Panc1 (cell line): ENCODE data around the gene CLIP3. TPM values are rescaled to one million over a fixed set of nuclear protein-coding genes. Genes with fewer than 3 reads are reported as not detected.

Source experiments
- ATAC-seq: fragments of 200-7000 bp; cut with Tn5 transposase; 2 replicates; pipeline ENCODE4 v1.9.1; 2020; ENCODE audit warnings: mild to moderate bottlenecking, moderate library complexity
- BruUV-seq: library from RNA; stranded (reverse); fragments of 400-500 nt; replicated peaks from 2 replicates; lab custom pipeline; 2021; lab: Mats Ljungman, UMichigan
- CTCF ChIA-PET: fragments of 300-600 bp; sonication (Branson Sonifier 250); formaldehyde crosslinking; loops from one replicate; lab custom pipeline; 2022; ENCODE audit warnings: antibody characterized with exemption; lab: Charles Lee
- POLR2A ChIA-PET: fragments of 300-600 bp; sonication (Branson Sonifier 250); formaldehyde crosslinking; loops from one replicate; lab custom pipeline; 2022; ENCODE audit warnings: antibody characterized with exemption; lab: Charles Lee
- DNase-seq: peaks from one replicate; pipeline ENCODE4 v3.0.0-alpha.2; 2010; ENCODE audit warnings: low read depth, low spot score
- H3K27ac ChIP-seq: 2 replicates; pipeline ENCODE4 v1.5.1; 2011; ENCODE audit warnings: mild to moderate bottlenecking, low read length, inconsistent platforms
- H3K27me3 ChIP-seq: fragments of 200-500 bp; sonication (Bioruptor generic); 2 replicates; pipeline ENCODE4 v1.6.0; 2014; ENCODE audit warnings: low read length, inconsistent platforms; ENCODE audit not compliant: control insufficient read depth, insufficient read depth
- H3K36me3 ChIP-seq: fragments of 200-500 bp; sonication (Bioruptor generic); 2 replicates; pipeline ENCODE4 v1.5.1; 2014; ENCODE audit warnings: inconsistent platforms, mild to moderate bottlenecking, low read length, moderate library complexity; ENCODE audit not compliant: control insufficient read depth, insufficient read depth
- H3K4me1 ChIP-seq: 2 replicates; pipeline ENCODE4 v1.5.1; 2011; ENCODE audit warnings: inconsistent platforms, mild to moderate bottlenecking, low read length, moderate library complexity; ENCODE audit not compliant: control insufficient read depth, insufficient read depth
- H3K4me3 ChIP-seq, 2 experiments: 2 replicates each; pipeline ENCODE4 v1.5.1; 2011 to 2012; ENCODE audit warnings: low read depth in 2 of 2, low read length in 2 of 2, mild to moderate bottlenecking in 2 of 2, inconsistent platforms in 1 of 2, moderate library complexity in 1 of 2
- H3K9me3 ChIP-seq: fragments of 200-500 bp; sonication (Bioruptor generic); 2 replicates; pipeline ENCODE4 v1.5.1; 2014; ENCODE audit warnings: low read depth, mild to moderate bottlenecking, inconsistent platforms, low read length, moderate library complexity; ENCODE audit not compliant: control insufficient read depth, insufficient read depth
- POLR2AphosphoS5 ChIP-seq: IDR thresholded peaks from 2 replicates; pipeline ENCODE4 v1.6.1; 2012; ENCODE audit warnings: mild to moderate bottlenecking, low read depth, low read length, moderate library complexity
- SIN3A ChIP-seq: IDR thresholded peaks from 2 replicates; pipeline ENCODE4 v1.6.1; 2012; ENCODE audit warnings: low read depth, mild to moderate bottlenecking, low read length, moderate library complexity, borderline replicate concordance; ENCODE audit not compliant: insufficient read depth
- TCF7L2 ChIP-seq: IDR thresholded peaks from 2 replicates; pipeline ENCODE4 v1.6.1; 2011; ENCODE audit warnings: mild to moderate bottlenecking, low read depth, low read length, inconsistent platforms
- in situ Hi-C: cut with HindIII; loops from 2 replicates; pipeline ENCODE4 v1.10.0; 2016; ENCODE audit warnings: low sequenced_read_pairs, low pct_unique_long_range_greater_than_20kb
- intact Hi-C: fragments of 100-400 bp; cut with micrococcal nuclease; formaldehyde crosslinking; loops from one replicate; pipeline ENCODE4 v1.10.0; 2022; ENCODE audit not compliant: unreplicated experiment
- total RNA-seq: library from RNA; stranded (reverse); gene quantifications from one replicate; pipeline ENCODE4 v1.2.1, GENCODE V29; 2021; ENCODE audit not compliant: unreplicated experiment
- TF ChIP-seq, protein P1 (sequence below): fragments of 450-650 bp; IDR thresholded peaks from 2 replicates; pipeline ENCODE4 v1.5.1; 2017; ENCODE audit warnings: mild to moderate bottlenecking
- TF ChIP-seq, protein P2 (sequence below), 2 experiments: IDR thresholded peaks; 2 replicates each; pipeline ENCODE4 v1.6.1; 2011 to 2012; ENCODE audit warnings: low read depth in 2 of 2, control low read depth in 1 of 2, low read length in 1 of 2, mild to moderate bottlenecking in 1 of 2, moderate library complexity in 1 of 2; ENCODE audit not compliant: insufficient read depth in 1 of 2

CLIP3 gene
- total RNA-seq, 1 experiment from 2014 or later: 4.7 TPM

DNA sequence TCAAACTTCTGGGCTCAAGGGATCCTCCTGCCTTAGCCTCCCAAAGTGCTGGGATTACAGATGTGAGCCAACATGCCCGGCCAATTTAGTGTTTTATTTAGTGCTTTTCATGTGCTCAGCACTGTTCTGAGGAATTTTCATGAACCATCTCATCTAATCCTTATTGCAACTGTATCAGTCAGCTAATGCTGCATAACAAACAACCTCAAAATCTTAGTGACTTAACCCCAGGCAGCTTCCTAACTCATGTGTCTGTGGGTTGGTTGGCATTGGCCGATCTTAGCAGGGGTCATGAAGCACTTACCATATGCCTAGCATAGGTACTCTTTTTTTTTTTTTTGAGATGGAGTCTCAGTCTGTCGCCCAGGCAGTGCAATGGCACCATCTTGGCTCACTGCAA, 43.8 kb downstream of the CLIP3 start:
- intact Hi-C loops: no loop called here
- H3K27me3 ChIP-seq: no peaks in the 10 kb centered on the region
- no TSS peak for BruUV-seq
- H3K36me3 ChIP-seq: no peaks in the 10 kb centered on the region
- H3K9me3 ChIP-seq: no peaks in the 10 kb centered on the region
- CTCF ChIA-PET: no interaction called here
- H3K4me3 ChIP-seq: no peak overlapping the region
- in situ Hi-C loops: no loop called here
- no peak for ATAC-seq
- TF ChIP-seq, protein P1, sequence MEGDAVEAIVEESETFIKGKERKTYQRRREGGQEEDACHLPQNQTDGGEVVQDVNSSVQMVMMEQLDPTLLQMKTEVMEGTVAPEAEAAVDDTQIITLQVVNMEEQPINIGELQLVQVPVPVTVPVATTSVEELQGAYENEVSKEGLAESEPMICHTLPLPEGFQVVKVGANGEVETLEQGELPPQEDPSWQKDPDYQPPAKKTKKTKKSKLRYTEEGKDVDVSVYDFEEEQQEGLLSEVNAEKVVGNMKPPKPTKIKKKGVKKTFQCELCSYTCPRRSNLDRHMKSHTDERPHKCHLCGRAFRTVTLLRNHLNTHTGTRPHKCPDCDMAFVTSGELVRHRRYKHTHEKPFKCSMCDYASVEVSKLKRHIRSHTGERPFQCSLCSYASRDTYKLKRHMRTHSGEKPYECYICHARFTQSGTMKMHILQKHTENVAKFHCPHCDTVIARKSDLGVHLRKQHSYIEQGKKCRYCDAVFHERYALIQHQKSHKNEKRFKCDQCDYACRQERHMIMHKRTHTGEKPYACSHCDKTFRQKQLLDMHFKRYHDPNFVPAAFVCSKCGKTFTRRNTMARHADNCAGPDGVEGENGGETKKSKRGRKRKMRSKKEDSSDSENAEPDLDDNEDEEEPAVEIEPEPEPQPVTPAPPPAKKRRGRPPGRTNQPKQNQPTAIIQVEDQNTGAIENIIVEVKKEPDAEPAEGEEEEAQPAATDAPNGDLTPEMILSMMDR: no peak
- TF ChIP-seq, protein P2, sequence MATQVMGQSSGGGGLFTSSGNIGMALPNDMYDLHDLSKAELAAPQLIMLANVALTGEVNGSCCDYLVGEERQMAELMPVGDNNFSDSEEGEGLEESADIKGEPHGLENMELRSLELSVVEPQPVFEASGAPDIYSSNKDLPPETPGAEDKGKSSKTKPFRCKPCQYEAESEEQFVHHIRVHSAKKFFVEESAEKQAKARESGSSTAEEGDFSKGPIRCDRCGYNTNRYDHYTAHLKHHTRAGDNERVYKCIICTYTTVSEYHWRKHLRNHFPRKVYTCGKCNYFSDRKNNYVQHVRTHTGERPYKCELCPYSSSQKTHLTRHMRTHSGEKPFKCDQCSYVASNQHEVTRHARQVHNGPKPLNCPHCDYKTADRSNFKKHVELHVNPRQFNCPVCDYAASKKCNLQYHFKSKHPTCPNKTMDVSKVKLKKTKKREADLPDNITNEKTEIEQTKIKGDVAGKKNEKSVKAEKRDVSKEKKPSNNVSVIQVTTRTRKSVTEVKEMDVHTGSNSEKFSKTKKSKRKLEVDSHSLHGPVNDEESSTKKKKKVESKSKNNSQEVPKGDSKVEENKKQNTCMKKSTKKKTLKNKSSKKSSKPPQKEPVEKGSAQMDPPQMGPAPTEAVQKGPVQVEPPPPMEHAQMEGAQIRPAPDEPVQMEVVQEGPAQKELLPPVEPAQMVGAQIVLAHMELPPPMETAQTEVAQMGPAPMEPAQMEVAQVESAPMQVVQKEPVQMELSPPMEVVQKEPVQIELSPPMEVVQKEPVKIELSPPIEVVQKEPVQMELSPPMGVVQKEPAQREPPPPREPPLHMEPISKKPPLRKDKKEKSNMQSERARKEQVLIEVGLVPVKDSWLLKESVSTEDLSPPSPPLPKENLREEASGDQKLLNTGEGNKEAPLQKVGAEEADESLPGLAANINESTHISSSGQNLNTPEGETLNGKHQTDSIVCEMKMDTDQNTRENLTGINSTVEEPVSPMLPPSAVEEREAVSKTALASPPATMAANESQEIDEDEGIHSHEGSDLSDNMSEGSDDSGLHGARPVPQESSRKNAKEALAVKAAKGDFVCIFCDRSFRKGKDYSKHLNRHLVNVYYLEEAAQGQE (IDR thresholded peaks at IDR 0.05; ENCODE audit: insufficient read depth in 1 of 2, low read depth in 2 of 2, low read length in 1 of 2): no peak
- TF ChIP-seq SIN3A: no peak
- no peak for TF ChIP-seq POLR2AphosphoS5
- TF ChIP-seq TCF7L2: no peak
- H3K27ac ChIP-seq: no peak overlapping the region
- H3K4me1 ChIP-seq: no peaks in the 10 kb centered on the region
- no peak for DNase-seq
- POLR2A ChIA-PET: no interaction called here

DNA sequence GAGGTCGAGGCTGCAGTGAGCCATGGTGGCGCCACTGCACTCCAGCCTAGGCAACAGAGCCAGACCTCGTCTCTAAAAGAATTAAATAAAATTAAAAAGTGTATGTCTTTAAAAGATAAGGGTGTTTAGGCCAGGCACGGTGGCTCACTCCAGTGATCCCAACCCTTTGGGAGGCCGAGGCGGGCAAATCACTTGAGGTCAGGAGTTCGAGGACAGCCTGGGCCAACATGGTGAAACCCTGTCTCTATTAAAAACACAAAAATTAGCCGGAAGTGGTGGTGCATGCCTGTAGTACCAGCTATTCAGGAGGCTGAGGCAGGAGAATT, 45.1 kb downstream of the CLIP3 start:
- Histone ChIP-seq H3K36me3 (no peaks in the 10 kb centered on the region), H3K27me3 (no peaks in the 10 kb centered on the region), H3K27ac (no peak overlapping the region), H3K4me3 (peak overlapping the region; percentile 36 to 48), H3K4me1 (no peaks in the 10 kb centered on the region), H3K9me3 (no peaks in the 10 kb centered on the region)
- CTCF ChIA-PET: interaction anchor here (0.6 kb wide), 1 partner anchor 17 kb away, joined by 9 read pairs; no protein-coding TSS in a partner anchor
- TF ChIP-seq SIN3A (no peak), TCF7L2 (no peak), POLR2AphosphoS5 (no peak)
- TF ChIP-seq, protein P2 (IDR thresholded peaks at IDR 0.05; ENCODE audit: insufficient read depth in 1 of 2, low read depth in 2 of 2, low read length in 1 of 2): no peak
- TF ChIP-seq, protein P1: no peak; the same call in 1 of the 2 replicates
- POLR2A ChIA-PET: interaction anchor here (0.7 kb wide), 1 partner anchor 247 kb away, joined by 3 read pairs; no protein-coding TSS in a partner anchor
- intact Hi-C loops: no loop called here
- ATAC-seq: no peak
- DNase-seq: no peak
- in situ Hi-C loops: no loop called here
- BruUV-seq: no TSS peak
